Stimulated activated CD8-positive, alpha-beta memory T cell treated with anti-CD3 and anti-CD28 coated beads, Interleukin-4, amount 100 ng/mL, for 1 hour (primary cell): ENCODE data around the gene PPM1D.
"Not testable (repeated sequence)": the region's sequence is repeated elsewhere in the genome, so short reads cannot be mapped to it uniquely, and the experiment has no call there.

Source experiments
- DNase-seq, 2 donors: peaks; one replicate each; pipeline ENCODE4 v3.0.0-alpha.2; 2020; ENCODE audit warnings: low read depth in 2 of 2, low spot score in 1 of 2

Gene PPM1D

DNA sequence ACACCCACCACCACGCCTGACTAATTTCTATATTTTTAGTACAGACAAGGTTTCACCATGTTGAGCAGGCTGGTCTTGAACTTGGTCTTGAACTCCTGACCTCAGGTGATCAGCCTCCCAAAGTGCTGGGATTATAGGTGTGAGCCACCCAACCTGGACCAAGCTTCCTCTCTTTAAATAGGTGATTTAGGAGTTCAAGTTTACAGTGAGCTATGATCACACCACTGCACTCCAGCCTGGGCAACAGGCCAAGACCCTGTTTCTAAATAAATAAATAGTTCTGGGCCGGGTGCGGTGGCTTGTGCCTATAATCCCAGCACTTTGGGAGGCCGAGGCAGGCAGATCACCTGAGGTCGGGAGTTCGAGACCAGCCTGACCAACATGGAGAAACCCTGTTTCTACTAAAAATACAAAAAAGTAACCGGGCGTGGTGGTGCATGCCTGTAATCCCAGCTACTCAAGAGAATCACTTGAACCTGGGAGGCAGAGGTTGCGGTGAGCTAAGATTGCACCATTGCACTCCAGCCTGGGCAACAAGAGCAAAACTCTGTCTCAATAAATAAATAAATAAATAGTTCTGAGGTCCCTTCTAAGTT lies 6.5 kb upstream of the PPM1D start:
- not testable (repeated sequence) for DNase-seq

DNA sequence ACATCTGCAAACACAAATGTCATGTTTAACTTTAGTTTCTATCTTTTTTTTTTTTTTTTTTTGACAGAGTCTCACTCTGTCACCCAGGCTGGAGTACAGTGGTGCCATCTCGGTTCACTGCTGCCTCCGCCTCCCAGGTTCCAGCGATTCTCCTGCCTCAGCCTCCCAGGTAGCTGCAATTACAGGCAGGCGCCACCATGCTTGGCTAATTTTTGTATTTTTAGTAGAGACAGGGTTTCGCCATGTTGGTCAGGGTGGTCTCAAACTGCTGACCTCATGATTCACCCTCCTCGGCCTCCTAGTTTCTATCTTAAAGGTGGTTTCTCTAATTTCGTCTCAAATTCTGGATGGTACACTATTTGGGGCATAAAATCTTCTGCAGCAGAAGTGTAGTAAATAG lies 5.8 kb upstream of the PPM1D start:
- DNase-seq, result not testable (repeated sequence)

DNA sequence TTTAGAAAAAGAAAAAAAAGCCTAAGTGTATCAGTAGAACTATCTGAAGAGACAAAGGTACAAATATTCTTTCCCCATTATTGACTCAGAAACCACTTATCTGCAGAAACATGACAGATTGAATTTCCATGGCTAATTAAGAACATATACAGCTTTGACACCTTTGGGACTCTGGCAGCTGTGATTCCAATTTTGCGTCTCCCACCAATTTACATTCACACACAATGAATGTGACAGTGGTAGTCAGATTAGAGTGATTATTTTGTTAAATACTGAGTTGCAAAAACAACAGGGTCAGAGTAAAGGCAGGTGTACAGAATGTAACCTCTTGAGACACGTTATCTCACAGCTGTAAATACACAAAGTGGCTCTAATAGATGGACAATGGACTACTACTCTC lies 5.3 kb upstream of the PPM1D start:
- DNase-seq, result no peak

DNA sequence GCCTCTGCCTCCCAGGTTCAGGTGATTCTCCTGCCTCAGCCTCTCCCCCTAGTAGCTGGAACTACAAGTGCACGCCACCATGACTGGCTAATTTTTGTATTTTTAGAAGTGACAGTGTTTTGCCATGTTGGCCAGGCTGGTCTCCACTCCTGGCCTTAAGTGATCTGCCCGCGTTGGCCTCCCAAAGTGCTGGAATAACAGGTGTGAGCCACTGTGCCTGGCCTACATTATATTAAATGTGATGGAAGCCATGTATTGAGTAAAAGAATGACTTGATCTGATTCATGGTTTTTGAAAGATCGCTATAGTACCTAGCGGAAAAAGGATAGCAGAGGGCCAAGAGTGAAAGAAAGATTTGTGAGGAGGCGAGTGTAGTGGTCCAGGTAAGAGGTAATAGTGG lies 2.7 kb upstream of the PPM1D start:
- DNase-seq, result no peak

DNA sequence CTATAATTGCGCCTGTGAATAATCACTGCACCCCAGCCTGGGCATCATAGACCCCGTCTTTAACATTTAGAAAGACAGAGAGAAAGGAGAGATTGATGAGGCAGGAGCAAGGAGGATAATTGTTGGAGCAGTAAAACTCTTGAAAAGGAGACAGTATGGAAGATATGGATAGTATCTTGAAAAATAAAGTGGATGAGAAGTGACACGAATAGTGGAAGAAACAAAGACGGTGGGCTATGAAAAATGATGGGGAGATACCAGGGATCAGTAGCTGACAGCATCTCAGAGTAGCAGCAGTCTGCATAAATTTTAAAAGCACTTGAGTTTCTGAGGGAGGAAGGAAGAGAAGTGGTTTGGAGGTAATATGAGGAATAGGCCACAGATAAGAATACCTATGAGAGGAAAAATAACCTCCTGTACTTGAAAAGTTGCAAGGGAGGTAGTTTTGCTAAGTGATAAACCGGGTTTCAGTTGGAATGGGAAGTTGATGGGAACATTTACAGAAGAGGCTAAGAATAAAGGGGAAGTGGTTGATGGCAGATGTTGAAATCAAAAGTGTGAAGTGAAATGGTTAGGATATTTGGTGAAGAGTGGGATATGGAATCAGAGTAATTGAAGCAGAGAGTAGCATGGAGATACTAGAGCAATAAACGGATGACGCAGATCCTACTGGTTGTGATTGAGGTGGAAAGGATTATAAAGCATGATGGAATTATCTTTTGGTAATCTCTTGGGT lies 1.8 kb upstream of the PPM1D start:
- DNase-seq, result no peak

DNA sequence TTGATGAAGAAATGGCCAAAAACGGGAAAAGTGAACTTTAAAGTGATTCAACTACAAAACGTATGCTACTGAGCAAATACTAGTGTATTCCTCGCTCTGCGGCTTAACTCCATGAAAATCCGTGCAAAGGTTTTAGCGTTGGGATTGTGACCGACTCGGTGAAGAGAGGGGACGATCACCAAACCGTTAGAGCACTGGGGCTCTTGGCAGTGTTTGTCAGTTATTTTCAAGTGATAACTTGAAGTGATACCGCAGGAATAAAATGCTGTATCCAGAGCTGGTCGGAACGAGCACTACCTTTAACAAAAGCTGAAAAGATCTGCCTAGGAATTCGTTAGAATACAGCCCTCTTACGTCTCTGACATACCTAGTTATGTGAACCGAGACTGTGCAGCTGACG lies 773 bp upstream of the PPM1D start:
- no peak for DNase-seq

DNA sequence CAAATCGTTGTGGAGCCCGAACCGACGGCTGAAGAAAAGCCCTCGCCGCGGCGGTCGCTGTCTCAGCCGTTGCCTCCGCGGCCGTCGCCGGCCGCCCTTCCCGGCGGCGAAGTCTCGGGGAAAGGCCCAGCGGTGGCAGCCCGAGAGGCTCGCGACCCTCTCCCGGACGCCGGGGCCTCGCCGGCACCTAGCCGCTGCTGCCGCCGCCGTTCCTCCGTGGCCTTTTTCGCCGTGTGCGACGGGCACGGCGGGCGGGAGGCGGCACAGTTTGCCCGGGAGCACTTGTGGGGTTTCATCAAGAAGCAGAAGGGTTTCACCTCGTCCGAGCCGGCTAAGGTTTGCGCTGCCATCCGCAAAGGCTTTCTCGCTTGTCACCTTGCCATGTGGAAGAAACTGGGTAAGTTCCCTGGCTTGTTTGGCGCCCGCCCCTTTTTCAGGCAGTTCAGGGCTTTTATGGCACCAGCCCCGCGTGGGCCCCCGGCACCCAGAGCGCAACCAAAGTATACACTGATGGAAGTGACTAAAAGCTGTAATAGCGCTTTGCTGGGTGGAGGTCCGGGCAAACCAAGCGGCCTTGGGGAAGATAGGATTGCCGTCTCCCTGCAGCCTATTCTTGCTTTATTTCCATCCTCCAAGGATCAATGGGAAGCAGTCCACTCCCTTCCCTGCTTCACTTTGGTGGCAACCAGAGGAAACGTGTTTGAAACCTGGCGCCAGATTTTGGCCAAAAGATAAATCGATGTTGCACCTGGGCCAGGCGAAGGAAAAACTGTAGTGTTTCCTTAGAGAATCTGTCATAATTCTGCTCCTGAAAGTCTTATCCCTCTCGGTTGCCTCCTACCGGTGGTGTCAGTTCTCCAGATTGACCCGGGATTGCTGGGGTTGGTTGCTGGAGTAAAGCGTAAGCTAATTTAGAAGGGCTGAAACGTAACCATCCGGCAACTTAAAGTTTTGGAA lies 775 bp downstream of the PPM1D start:
- DNase-seq, result peak; percentile 13 to 14

DNA sequence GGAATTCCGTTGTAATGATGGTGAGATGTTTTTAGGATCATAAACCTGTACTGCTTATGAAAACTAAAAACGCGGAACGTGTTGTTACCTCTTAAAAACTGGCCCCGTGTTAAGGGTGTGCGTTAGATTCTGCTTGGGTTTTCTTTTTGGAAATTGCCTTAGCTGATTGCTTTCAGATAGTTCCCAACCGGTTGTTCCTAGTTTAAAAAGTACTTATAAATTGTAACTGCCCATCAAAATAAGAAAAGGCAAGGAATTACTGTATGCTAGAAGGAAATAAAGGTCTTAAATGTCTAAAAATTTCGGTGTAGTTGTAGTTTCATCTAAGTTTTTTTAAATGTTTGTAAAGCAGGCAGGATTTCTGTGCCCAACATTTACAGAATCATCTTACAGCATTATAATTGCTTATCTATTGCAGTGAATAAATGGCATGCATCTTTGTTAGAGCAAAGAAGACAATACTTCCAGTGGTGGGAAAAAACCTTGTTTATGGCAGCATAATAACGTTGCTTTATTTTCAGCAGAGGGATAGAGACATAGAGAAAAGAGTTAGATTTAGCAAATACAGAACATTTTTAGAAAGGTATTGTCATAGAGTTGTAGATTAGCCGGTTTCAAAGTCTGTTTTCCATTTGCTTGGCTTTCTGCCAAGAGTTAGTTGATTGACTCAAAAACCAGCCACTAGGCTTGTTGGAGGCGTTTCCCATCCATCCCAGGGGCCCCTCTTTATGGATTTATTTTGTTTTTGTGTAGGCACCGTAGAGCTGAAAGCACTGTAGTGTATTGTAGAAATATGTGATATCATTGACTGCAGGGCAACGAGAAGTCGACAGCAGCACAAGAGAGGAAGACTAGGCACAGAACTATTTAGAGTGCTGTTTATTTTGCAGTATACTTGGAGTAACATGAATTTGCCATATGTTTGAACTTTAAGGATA lies 1.7 kb downstream of the PPM1D start:
- DNase-seq, result no peak

DNA sequence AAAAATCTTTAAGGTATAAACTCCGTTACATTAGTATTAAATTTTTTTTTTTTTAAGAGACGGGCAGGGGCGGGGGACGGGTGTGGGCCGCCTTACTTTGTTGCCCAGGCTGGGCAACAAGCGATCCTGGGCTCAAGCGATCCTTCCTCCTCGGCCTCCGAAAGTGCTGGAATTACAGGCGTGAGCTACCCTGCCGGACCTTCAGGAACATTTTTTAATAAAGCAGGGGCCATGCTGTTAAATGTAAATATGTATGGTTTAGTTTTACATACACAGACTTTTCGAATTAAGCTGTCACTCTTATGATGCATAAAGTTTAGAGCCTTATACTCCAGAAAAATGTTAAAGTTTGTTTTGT lies 2.4 kb downstream of the PPM1D start:
- no peak for DNase-seq

DNA sequence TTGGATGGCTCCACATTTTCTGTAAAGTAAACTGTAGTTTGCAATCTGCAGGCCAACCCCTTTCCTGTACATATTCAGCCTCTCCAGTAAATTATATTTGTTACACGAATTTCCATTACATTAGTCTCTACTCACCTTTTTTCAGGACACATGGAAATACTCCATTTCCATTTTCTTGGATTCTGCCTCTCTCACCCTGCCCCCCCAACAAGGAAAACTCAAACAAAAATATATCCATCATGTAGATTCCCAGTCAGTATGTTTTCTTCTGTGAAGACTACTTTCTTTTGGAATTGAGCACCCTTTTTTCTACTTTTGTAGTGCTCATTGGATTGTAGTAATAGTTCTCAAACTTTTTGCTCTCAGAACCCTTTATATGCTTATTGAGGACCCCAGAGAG lies 2.9 kb downstream of the PPM1D start:
- DNase-seq, result no peak

DNA sequence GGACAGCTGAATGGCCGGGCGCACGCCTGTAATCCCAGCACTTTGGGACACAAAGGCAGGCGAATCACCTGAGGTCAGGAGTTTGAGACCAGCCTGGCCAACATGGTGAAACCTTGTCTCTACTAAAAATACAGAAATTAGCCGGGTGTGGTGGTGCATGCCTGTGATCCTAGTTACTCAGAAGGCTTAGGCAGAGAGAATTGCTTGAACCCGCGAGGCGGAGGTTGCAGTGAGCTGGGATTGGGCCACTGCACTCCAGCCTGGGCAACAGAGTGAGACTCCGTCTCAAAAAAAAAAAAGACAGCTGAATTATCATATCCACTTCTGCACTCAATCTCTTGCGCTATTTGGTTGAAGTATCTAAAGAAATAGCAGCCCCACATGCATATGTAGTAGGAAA lies 3.5 kb downstream of the PPM1D start:
- DNase-seq, result not testable (repeated sequence)

DNA sequence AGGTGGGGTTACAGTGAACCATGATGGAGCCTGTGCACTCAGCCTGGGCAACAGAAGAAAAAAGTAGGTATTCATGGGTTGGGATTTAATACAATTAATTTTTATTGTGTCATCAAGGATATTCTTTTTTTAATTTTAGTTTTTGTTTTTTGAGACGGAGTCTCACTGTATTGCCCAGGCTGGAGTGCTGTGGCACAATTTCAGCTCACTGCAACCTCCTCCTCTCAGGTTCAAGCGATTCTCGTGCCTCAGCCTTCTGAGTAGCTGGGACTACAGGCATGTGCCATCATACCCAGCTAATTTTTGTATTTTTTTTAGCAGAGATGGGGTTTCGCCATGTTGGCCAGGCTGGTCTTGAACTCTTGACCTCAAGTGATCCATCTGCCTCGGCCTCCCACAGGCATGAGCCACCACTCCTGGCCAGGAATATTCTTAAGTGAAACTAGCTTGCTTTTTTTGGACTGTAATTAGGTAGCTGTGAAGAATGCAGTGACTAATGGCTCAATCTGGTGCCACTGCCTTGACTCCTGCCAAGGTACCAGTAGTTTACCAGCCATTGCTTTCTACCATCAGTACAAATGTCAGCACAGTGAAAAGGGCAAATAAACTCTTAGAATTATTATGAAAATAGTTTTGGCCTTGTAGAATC lies 4.8 kb downstream of the PPM1D start:
- no peak for DNase-seq

DNA sequence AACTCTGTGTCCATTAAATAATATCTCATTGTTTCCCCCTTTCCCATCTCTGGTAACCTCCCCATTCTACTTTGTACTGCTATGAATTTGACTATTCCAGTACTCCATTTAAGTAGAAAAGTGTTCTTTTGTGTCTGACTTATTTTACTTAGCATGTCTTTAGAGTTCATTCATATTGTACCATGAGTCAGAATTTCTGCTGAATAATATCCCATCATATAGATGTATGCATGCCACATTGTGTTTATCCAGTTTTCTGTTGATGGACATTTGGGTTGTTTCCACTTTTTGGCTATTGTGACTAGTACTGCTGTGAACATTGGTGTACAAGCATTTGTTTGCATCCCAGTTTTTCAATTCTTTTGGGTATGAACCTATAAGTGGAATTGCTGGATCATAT lies 6.0 kb downstream of the PPM1D start:
- DNase-seq, result no peak

DNA sequence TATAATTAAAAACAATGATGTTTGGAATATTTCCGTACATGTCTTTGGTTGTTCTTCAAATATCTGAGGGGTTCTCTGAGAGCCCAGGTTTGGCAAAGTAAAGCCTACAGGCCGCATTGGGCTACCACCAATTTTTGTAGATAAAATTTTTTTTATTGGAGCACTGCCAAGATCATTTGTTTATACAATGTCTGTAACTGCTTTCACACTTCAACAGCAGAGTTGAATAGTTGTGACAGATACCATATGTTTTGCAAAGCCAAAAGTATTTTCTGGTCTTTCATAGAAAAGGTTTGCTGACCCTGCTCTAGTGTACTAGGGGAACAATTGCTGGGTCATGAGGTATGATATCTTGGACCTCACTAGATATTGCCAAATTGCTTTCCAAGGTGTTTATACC lies 10.5 kb downstream of the PPM1D start:
- DNase-seq, result no peak

DNA sequence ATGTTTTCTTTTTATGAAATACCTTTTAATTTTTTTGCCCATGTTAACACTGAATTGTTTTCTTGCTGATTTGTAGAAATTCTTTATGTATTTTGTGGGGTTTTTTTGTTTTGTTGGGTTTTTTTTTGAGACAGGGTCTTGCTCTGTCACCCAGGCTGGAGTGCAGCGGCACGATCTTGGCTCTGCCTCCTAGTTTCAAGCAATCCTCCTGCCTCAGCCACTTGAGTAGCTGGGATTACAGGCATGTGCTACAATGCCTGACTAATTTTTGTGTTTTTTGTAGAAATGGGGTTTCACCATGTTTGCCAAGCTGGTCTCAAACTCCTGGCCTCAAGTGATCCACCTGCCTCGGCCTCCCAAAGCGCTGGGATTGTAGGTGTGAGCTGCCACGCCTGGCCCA lies 11.3 kb downstream of the PPM1D start:
- not testable (repeated sequence) for DNase-seq

DNA sequence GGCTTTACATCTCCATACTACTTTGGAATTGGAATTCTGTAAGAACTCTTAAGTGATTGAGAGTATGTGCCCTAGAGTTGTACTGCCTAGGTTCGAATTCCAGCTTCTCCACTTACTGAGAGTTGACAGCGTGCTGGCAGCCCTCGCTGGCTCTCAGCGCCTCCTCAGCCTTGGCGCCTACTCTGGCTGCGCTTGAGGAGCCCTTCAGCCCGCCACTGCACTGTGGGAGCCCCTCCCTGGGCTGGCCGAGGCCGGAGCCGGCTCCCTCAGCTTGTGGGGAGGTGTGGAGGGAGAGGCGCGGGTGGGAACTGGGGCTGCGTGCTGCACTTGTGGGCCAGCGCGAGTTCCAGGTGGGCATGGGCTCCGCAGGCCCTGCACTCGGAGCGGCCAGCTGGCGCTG lies 13.3 kb downstream of the PPM1D start:
- no peak for DNase-seq

DNA sequence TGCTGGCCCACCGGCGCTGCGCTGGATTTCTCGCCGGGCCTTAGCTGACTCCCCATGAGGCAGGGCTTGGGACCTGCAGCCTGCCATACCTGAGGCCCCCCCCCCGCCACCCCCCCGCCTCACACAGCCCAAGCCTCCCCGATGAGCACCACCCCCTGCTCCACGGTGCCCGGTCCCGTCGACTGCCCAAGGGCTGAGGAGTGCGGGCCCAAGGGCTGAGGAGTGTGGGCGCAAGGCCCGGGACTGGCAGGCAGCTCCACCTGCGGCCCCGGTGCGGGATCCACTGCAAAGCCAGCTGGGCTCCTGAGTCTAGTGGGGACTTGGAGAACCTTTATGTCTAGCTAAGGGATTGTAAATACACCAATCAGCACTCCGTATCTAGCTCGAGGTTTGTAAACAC lies 13.8 kb downstream of the PPM1D start:
- DNase-seq, result not testable (repeated sequence)

DNA sequence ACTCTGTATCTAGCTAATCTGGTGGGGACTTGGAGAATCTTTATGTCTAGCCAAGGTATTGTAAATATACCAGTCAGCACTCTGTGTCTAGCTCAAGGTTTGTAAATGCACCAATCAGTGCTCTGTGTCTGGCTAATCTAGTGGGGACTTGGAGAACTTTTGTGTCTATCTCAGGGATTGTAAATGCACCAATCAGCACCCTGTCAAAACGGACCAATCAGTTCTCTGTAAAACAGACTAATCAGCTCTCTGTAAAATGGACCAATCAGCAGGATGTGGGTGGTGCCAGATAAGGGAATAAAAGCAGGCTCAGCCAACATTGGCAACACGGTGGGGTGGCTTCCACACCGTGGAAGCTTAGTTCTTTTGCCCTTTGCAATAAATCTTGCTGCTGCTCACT lies 14.3 kb downstream of the PPM1D start:
- not testable (repeated sequence) for DNase-seq

DNA sequence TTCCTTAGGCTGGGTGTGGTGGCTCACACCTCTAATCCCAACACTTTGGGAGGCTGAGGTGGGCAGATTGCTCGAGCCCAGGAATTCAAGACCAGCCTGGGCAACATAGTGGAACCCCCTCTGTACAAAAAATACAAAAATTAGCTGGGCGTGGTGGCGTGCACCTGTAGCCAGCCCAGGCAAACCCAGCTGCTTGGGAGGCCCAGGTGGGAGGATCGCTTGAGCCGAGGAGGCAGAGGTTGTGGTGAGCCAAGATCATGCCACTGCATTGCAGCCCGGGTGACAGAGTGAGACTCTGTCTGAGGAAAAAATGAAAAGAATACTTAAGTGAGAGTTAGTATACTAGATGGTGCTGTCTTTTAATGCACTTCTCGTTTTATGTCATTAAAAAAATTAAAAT lies 15.1 kb downstream of the PPM1D start:
- no peak for DNase-seq

DNA sequence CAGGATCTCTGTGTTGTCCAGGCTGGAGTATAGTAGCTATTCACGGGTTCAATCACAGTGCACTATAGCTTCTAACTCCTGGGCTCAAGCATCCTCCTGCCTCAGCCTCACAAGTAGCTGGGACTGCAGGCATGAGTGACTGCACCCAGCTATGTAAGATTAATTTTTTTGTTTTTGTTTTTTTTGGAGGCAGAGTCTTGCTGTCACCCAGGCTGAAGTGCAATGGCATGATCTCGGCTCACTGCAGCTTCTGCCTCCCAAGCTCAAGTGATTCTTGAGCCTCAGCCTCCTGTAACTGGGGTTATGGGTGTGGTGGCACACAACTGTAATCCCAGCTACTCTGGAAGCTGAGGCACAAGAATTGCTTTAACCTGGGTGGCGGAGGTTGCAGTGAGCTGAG lies 15.8 kb downstream of the PPM1D start:
- DNase-seq, result no peak

DNA sequence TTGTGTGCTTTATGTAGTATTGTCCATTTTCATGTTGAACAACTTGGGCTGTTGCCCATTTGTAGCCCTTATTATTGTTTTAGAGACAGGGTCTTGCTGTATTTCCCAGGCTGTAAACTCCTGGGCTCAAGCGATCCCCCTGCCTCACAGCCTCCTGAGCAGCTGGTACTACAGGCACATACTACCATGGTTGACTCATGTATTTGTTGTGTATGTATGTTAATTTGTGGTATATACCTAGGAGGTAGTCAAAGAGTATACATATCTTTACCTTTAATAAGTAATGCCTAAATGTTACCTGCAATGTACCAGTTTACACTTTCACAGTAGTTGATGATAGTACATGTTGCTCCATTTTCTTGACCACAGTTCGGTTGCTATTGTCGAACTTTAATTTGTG lies 18.1 kb downstream of the PPM1D start:
- DNase-seq, result no peak
